A549 treated with GW870086 at 1 μM for 4 hours (cell line): ENCODE results near the gene ZBTB9. TPM values are rescaled to one million over a fixed set of nuclear protein-coding genes. Genes with fewer than 3 reads are reported as not detected.

Experiments
- total RNA-seq: library from RNA; stranded (reverse); fragments of 200-300 nt; extraction: Qiagen RNA extraction; gene quantifications from 5 replicates; pipeline ENCODE4 v1.2.3, GENCODE V29; 2022; ENCODE audit warnings: low read depth

Gene ZBTB9
- total RNA-seq, result 9.9 to 12.4 TPM (median 11.5 TPM) in 5 replicates

GRCh38 chr6:33454009-33454946, at the start of gene ZBTB9:
Gene ZBTB9 (plus strand): TSS chr6:33454576. CDS start chr6:33455101, 525 bp downstream.

GRCh38 chr6:33410711-33411631, 43.4 kb upstream of the ZBTB9 start, which contains the start of gene PHF1:
Gene PHF1 (plus strand): TSS chr6:33411014. CDS start chr6:33412264, 1,250 bp downstream.

GRCh38 chr6:33417903-33418689, 36.3 kb upstream of the ZBTB9 start, which contains the start of gene CUTA:
Gene CUTA (minus strand): TSS chr6:33418107. CDS start chr6:33418000, 107 bp downstream.

GRCh38 chr6:33419580-33420490, 34.5 kb upstream of the ZBTB9 start, which contains the start of gene SYNGAP1:
Gene SYNGAP1 (plus strand): TSS chr6:33420065. CDS start chr6:33420265, 200 bp downstream.

Other genes starting within 250 kb of the ZBTB9 start
- 12.3 to 16.6 TPM (median 15.5 TPM) in 5 replicates for gene HSD17B8, start 249.9 kb upstream of the ZBTB9 start, total RNA-seq
- 19.3 to 26.3 TPM (median 23.1 TPM) in 5 replicates for gene RING1, start 246.1 kb upstream of the ZBTB9 start, total RNA-seq
- 15.1 to 17.6 TPM (median 15.5 TPM) in 5 replicates for gene VPS52, start 182.7 kb upstream of the ZBTB9 start, total RNA-seq
- 2,539 to 2,848 TPM (median 2,622 TPM) in 5 replicates for gene RPS18, start 182.5 kb upstream of the ZBTB9 start, total RNA-seq
- 0.38 to 0.91 TPM (median 0.81 TPM) in 5 replicates for gene B3GALT4, start 177.5 kb upstream of the ZBTB9 start, total RNA-seq
- 50.1 to 58.6 TPM (median 53.8 TPM) in 5 replicates for gene WDR46, start 165.3 kb upstream of the ZBTB9 start, total RNA-seq
- gene PFDN6, start 165.0 kb upstream of the ZBTB9 start, total RNA-seq, result 99.4 to 123 TPM (median 103 TPM) in 5 replicates
- 10.8 to 16.6 TPM (median 13.9 TPM) in 5 replicates for gene RGL2, start 155.6 kb upstream of the ZBTB9 start, total RNA-seq
- 35.4 to 40.0 TPM (median 38.7 TPM) in 5 replicates for gene TAPBP, start 140.5 kb upstream of the ZBTB9 start, total RNA-seq
- 2.5 to 3.6 TPM (median 3.2 TPM) in 5 replicates for gene ZBTB22, start 136.8 kb upstream of the ZBTB9 start, total RNA-seq
- gene DAXX, start 131.6 kb upstream of the ZBTB9 start, total RNA-seq, result 35.4 to 36.9 TPM (median 35.9 TPM) in 5 replicates
- 37.6 to 44.2 TPM (median 39.0 TPM) in 5 replicates for gene KIFC1, start 62.8 kb upstream of the ZBTB9 start, total RNA-seq
- 12.5 to 19.8 TPM (median 15.7 TPM) in 5 replicates for gene PHF1, start 43.6 kb upstream of the ZBTB9 start, total RNA-seq
- 180 to 224 TPM (median 198 TPM) in 5 replicates for gene CUTA, start 36.5 kb upstream of the ZBTB9 start, total RNA-seq
- 3.6 to 4.7 TPM (median 3.9 TPM) in 5 replicates for gene SYNGAP1, start 34.5 kb upstream of the ZBTB9 start, total RNA-seq
- gene BAK1, start 125.7 kb downstream of the ZBTB9 start, total RNA-seq, result 36.4 to 43.8 TPM (median 41.0 TPM) in 5 replicates
- gene ITPR3, start 166.7 kb downstream of the ZBTB9 start, total RNA-seq, result 33.8 to 49.1 TPM (median 43.2 TPM) in 5 replicates